ENCODE measurements around the gene RUNX2.

RUNX2 gene

GRCh38 chr6:45434381-45434700, 106.2 kb downstream of the RUNX2 start:
- peak in 2 of 3 donors; percentile 47 to 51 for DNase-seq

DNA sequence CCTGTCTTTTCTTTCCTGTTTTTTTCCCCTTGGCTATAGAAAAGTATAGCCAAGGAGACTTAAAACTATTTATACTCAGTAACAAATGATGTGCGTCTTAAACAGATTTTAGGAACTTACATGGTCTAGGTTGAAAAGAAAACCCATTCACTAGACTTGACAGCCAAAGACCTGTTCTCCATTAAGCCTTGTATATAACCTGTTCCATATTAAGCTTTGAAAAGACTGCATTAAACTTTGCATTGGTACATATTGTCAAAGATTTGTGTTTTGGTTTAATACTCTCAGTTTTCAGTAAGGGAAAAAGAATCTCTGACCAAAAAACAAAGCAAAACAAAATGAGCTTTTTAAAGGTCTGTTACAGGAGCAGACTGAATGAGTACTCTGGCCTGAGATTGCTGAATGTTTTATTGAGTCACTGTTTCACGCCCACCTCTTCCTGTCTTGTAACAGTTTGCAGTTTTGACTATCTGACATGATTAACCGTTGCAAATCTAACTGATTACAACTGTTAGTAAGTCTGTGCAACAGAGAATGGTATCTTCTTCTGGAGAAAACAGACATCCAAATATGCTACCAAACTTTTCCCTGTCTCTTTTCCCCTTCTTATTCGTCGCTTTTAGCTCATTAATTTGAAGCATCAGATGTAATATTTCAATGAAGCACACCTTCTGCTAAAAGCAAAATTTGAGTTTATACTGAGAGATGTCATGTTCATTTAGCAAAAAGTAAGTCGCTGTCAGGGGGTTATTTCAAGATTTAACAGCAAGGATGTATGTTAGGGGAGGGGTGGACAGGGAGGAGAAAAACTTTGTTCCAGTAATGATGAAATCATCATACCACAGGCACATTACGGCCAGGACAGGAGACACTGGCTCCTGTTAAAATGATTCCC, 108.7 kb downstream of the RUNX2 start:
- DNase-seq = peak; percentile 79 to 94 (median 93)

- no peak for DNase-seq
These were observed 109.3 kb downstream of the RUNX2 start for GRCh38 chr6:45437439-45437815.

DNA sequence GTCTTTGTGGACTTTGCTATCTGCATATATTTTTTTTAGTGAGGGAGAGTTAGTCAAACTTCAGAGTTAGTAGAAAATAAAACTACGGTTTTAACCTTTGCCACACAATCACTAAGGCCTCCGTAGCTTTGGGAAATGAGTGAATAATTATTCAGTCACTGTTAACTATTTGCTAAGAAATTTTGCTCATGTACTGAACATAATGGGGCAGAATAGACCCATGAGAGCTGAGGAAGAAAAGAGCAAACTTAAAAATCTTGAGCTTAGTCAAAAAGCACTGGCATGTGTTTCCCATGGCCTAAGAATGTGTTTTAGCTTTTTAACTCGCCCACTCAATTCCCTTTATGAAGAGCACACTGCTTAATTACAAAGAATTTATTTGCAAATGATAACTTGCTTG, 110.0 kb downstream of the RUNX2 start:
- DNase-seq = no peak

DNA sequence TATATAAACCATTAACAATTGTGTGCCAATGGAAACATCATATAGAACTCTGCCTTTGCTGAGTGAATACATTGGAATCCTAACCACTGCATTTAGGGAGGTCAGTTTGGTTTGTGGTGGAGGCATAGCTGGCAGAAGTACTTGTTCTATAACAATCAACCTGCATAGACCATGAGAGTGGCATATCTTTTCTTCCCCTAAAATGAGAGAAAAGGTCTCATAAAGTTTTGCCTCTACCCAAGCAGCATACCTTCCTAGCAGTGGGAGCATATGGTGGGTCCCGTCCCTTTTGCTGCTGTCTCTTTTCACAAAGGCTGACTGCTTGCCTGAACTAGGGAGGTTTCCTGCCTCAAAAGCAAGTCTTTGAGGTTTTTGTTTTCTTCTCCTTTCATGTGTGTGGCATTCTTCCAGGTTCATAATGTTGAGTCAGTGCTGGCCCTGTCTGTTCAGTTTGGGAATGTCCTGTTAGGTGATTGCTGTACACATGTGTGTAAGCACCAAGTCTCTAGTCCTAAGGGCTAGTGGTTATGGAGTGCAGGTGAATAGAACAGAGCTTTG, 110.8 kb downstream of the RUNX2 start:
- DNase-seq = peak in 1 of 3 donors; percentile 46

DNA sequence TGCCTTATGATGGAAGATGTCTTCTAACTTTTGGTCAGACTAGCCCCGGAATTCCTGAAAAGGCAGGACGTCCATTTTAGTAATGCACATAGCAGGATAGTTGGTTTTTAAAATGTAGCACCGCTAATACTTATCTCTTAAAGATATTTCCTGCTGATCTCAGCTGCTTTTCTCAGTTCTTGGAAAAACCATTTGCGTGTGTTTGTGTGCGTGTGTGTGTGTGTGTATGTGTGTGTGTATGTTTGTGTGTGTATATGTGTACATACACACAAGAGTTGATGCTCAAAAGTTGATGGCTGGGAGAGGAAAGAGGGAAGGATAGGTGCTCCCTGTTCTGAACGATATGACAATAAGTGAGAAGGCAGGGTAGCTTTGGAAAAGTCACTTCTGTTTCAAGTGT, 111.3 kb downstream of the RUNX2 start:
- no peak for DNase-seq

GRCh38 chr6:45439861-45440388, 111.8 kb downstream of the RUNX2 start:
- no peak for DNase-seq

DNA sequence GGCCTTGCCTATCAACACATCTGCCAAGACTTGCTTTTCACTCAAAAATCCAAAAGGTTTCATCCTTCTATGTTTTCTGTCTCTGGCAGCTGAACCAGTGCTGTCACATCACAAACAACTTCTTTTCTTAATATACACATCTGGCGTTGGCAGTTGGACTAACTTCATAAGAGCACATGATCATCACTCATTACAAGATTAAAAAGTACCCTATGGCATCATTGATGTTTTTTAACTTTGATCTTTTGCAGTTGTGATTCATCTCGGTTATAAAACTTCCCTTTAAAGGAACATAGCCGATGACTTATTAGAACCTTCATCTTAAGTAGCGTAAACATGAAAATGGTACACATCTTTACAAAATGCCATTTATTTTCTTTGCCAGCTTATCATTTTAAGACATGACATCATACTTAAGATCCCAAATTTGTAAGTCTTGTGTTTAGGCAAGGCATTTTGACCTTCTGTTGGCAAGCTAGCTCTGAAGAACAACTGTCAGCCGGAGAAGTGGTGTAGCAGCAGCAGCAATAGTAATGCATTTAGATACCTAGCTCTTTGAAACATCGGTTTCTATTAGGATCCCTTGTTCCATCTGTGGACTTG, 113.8 kb downstream of the RUNX2 start:
- DNase-seq = peak; percentile 67 to 95 (median 94)

DNA sequence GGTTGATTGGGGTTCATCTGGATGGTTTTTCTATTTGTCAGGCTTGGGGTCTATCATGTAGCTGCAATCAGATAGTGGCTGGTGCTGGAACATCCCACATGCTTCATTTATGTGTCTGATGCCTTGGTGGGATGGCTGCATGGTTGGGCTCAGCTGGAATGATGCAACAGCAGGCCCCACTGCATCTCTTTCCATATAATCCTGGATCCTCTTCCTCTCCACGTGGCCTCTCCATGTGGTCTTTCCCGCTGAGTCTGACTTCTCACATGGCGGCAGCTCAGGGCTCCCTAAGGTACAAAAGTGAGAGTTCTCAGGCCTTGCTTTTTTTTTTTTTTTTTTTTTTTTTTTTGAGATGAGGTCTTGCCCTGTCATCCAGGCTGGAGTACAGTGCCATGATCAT, 114.6 kb downstream of the RUNX2 start:
- no peak for DNase-seq

- no peak for DNase-seq
These were observed 117.2 kb downstream of the RUNX2 start for GRCh38 chr6:45445364-45445748.

DNA sequence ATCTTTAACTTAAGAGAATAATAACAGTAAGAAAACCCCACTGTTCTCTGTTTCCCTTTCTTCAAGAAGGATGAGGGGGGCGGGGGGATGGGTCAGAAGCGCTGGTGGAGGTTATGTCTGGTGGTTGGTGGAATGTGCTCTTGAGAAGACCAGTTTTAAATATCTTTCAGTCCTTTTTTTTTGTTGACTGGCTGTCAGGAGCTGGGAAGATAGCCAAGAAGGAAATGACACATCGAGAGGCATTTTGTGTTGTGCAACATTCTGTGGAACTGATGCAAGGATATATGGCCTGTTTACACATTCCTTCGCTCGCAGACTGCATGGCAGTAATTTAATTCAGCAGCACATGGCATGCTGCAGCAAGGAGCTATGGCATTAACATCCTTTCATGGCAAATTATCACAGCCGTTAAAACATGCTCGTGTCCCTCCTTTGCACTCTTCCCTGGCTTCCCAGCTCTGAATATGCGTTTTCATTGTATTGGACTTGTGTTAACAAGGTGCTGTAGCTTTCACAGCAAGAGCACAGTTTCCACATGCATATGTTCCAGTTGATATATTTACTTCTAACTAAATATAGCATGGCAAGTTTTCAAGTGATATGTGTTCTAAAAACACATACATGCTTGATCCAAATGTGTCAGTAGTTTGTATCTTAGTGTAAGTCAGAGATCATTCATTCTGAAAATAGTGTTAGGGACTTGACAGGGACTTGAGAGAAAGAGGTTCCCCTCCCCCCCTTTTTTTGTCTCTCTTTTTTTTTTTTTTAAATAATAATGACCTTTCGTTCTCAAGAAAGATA, 117.8 kb downstream of the RUNX2 start:
- DNase-seq = peak; percentile 90 to 97 (median 96)

DNA sequence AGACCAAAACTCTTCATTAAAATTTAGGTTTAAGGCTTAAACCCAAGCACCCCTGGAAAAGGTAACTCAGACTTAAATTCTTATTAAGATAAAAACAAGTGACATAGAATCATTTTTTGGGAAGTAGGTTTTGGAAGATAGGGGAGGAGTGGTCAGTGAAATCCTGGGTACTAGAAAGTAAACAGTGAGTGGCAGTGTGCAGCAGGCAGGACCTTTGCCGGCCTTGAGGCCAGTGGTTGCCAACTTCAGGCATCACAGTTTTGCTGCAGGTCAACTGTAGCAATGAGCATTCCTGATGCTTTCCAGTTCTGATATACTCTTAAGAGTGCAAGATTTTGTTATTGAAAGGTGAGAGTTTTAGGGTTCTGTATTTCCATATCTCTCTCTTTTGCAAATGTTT, 118.9 kb downstream of the RUNX2 start:
- DNase-seq = no peak

DNA sequence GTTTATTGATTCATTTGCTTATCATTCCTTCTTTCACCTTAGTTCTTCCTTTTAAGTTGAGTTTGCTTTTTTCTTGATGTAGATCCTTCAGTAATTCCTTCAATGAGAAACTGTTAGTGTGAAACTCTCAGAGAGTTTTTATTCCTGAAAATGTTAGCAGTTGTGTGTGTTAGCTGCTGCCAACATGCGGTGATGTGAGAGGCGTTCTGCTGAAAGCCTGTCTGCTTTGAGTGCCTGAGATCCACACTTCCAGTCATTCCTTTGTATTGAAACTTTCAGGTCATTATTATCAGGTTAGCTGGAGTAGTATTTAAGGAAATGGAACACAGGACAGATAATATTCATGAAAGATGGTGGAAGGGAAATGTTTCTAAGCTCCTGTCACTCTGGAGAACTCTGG, 119.6 kb downstream of the RUNX2 start:
- DNase-seq = no peak

DNA sequence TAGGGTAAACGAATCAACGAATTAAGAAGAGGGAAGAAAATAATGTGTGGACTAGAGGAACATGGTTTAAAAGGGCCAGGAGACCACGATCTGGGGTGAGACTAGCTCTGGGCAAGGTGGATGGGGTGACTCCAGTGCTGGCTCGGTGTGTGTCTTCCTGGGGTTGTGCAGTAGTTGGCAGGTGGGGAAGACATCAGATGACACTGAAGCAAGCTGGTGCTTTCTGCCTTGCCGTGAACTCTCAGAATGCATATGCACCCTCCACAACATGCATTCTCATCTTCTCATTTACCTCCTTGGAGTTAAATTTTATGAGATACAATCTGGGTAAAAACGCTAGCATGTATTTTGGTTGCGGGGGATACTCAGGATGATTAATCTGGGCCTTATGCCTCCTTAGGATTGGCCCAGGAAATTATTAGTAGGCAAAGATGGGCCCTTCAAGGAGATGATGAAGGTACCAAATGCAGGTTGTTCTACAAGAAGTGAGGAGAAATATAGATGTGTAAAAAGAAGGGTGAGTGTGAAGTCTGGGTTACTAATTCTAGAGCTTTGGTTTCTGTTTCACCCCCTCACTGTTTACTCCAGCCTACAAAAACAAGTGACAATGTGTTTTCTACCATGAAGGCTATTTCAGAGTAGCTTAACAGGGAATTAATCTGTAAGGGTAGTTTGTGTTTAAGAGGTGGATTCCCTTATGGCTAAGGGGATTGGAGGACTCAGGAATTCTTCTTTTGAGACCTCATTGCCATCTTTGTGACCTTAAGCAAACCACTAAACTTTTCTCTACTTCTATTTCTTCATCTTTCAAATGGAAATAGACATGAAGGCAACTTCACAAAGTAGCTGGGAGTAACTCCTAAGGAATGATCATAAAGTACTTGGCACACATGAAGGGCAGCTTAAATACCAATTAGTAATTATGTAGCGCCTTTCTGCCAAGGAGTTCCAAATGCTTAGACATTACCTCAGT, 120.6 kb downstream of the RUNX2 start:
- no peak for DNase-seq

GRCh38 chr6:45450132-45450531, 122.0 kb downstream of the RUNX2 start:
- no peak for DNase-seq

DNA sequence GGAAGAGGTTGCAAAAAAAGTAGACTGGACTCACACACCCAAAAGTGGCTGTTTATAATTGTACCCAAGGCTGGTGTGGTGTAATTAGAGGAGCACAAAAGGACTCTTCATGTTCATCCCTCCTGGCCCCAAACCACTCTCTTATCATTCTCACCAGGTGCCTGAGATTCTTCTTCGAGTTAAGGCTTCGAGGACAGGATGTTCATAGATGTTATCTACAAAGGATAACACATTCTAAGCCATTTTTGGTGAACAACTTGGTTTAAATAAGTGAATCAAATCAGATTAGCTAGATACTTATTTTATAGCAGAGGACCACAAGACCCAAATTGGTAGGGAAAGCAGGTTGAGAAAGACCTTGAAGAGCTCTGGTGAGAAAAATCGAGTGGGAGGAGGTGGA, 122.7 kb downstream of the RUNX2 start:
- DNase-seq = no peak

GRCh38 chr6:45454008-45454911, 126.1 kb downstream of the RUNX2 start:
- DNase-seq = peak; percentile 65 to 90 (median 84)

GRCh38 chr6:45455408-45455807, 127.3 kb downstream of the RUNX2 start:
- no peak for DNase-seq

DNA sequence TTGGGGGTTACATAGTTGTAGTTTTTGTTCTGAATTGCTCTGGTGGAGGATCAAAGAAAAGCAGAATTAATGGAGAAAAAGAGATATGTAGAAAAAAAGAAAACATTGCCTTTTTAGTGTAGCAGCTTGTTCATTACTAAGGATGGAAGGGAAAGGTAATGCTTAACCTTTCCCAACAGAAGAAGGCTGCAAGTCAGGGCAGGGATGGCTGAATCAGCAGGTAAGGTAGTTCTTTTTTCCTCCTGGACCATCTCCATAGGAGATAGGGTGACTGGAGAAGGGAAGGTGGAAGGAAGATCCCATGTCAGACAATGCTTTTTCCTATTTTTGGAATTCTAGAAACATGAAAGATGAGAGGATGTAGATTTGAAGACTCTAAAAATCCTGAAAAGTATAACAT, 129.0 kb downstream of the RUNX2 start:
- no peak for DNase-seq

DNA sequence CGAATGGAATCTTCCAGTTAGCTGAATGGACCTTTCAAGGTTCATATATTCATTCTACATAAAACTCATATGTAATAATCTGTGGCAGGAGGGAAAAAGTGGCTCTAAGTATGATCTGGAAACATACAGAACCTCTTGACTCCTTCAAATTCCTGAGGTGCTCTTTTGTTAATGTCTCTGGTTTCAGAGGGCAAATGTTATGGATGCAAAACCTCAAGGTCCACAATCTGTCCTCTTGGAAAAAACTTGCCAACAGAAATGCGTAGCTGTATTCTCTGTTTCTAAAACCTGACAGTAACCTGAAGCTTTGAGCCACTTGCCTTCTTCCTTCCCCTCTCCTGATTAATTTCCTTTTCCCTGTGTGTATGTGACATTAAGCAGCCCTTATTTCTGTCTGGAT, 130.5 kb downstream of the RUNX2 start:
- DNase-seq = no peak

GRCh38 chr6:45460166-45460565, 132.0 kb downstream of the RUNX2 start:
- no peak for DNase-seq
